Coronary artery (tissue), 2 donors: Measurements from ENCODE around the gene PHLDA3.

ENCODE experiments used
- DNase-seq: peaks from one replicate; pipeline ENCODE4 v3.0.0-alpha.2; 2017; ENCODE audit warnings: low spot score
- H3K27ac ChIP-seq, 2 donors: fragments of 200-600 bp; sonication (generic); one replicate each; pipeline ENCODE4 v1.5.1; 2016 to 2019
- H3K4me3 ChIP-seq: fragments of 200-600 bp; sonication (generic); 2 replicates; pipeline ENCODE4 v1.5.1; 2016; ENCODE audit warnings: mild to moderate bottlenecking, moderate library complexity
- TF ChIP-seq, protein P1 (sequence below): fragments of 200-600 bp; sonication (generic); IDR thresholded peaks from one replicate; pipeline ENCODE4 v1.5.1; 2019; ENCODE audit warnings: antibody characterized with exemption

PHLDA3 gene

GRCh38 chr1:201499795-201500669 is 31.0 kb upstream of the PHLDA3 start:
- TF ChIP-seq, protein P1, sequence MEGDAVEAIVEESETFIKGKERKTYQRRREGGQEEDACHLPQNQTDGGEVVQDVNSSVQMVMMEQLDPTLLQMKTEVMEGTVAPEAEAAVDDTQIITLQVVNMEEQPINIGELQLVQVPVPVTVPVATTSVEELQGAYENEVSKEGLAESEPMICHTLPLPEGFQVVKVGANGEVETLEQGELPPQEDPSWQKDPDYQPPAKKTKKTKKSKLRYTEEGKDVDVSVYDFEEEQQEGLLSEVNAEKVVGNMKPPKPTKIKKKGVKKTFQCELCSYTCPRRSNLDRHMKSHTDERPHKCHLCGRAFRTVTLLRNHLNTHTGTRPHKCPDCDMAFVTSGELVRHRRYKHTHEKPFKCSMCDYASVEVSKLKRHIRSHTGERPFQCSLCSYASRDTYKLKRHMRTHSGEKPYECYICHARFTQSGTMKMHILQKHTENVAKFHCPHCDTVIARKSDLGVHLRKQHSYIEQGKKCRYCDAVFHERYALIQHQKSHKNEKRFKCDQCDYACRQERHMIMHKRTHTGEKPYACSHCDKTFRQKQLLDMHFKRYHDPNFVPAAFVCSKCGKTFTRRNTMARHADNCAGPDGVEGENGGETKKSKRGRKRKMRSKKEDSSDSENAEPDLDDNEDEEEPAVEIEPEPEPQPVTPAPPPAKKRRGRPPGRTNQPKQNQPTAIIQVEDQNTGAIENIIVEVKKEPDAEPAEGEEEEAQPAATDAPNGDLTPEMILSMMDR = no peak
- DNase-seq = no peak
- Histone ChIP-seq H3K4me3 (peak overlapping the region; percentile 56), H3K27ac (peak overlapping the region; percentile 96 to 100)

DNA sequence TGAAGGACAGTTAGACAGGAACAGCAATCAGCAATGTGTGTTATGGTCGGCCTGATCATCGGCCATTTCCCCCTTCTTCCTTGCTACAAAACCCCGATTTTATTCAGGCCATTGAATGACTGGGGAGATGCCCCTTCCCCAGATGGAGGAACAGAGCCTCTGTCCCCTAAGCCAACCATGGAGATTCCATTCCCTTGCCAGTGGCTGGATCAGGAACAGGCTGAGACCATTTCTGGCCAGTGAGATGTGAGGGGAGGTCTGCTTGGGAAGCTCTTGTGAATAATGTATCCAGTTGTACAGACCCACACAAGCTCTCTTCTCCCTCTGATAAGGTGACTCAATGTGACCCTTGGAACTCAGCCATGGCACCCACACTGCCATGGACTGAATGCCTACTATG is 30.2 kb upstream of the PHLDA3 start:
- DNase-seq = no peak
- TF ChIP-seq, protein P1 = no peak
- H3K4me3 ChIP-seq = peak overlapping the region; percentile 56
- H3K27ac ChIP-seq = peak overlapping the region; percentile 96 to 100

GRCh38 chr1:201498621-201499020 is 29.6 kb upstream of the PHLDA3 start:
- TF ChIP-seq, protein P1 = no peak
- DNase-seq = no peak
- peak overlapping the region; percentile 96 to 100 for H3K27ac ChIP-seq
- peak overlapping the region; percentile 56 for H3K4me3 ChIP-seq

DNA sequence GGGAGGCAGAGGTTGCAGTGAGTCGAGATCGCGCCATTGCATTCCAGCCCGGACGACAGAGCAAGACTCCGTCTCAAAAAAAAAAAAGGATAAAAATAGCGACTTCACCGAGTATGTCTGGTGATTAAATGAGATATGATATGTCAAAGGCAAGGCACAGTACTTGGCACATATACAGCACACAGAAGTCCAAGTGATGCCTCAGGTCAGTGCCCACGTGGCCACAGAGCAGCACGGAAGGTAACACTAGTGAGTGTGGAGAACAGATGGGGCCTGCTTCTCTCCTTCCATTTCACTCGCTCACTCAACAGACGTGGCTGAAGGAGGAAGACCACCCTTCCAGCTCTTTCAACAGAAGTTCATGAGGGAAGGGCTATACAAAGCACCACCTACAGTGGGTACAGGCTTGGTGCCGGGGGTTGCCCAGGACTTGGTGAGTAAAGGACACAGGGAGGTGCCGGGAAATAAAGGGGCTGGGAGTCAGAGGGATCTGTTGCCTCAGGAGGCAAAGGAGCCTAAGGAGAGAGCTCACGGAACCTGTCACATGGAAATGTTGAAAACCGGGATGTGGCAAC is 29.0 kb upstream of the PHLDA3 start:
- H3K27ac ChIP-seq = peak overlapping the region; percentile 96 to 100
- TF ChIP-seq, protein P1 = no peak
- H3K4me3 ChIP-seq = peak overlapping the region; percentile 56
- DNase-seq = no peak

DNA sequence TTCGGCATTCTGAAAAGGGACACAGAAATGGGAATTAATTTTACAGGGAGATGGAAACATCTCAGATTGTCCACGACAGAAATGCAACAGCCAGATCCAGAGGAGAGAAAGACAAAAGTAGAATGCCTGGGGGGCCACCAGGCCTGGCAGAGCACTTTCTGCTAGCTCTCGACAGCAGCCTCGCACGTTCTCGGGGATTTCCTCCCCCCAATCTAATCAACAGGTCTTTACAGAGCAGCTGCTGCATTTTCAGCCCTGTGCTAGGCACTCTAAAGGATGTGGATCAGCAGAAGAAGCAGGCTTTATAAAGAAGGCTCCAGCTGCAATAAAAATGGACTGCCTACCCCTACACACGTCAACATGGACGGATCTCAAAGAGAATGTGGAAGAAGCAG is 27.3 kb upstream of the PHLDA3 start:
- H3K27ac ChIP-seq = peak overlapping the region; percentile 96 to 100
- no peak for DNase-seq
- H3K4me3 ChIP-seq = peak overlapping the region; percentile 54

GRCh38 chr1:201495551-201496295 is 26.7 kb upstream of the PHLDA3 start:
- Histone ChIP-seq H3K4me3 (peak overlapping the region; percentile 54), H3K27ac (peak overlapping the region; percentile 96 to 100)
- TF ChIP-seq, protein P1 = no peak
- DNase-seq = peak; percentile 94

More for the DNA sequence above, 27.3 kb upstream of the PHLDA3 start:
- TF ChIP-seq, protein P1 = no peak
